Bronchial epithelial cell (primary cell): ENCODE data around the gene DACT2. TPM values are rescaled to one million over a fixed set of nuclear protein-coding genes. Genes with fewer than 3 reads are reported as not detected.

Source experiments
- DNase-seq: peaks from one replicate; pipeline ENCODE4 v3.0.0-alpha.2; 2010; ENCODE audit warnings: low read depth
- FAIRE-seq: peaks from 2 replicates; lab custom pipeline; 2011; peaks lifted over from hg19 to GRCh38; lab: Jason Lieb, UNC
- H3K27me3 ChIP-seq: 2 replicates; pipeline ENCODE4 v1.5.1; 2011; ENCODE audit warnings: low read length; ENCODE audit not compliant: control insufficient read depth, insufficient read depth
- H3K36me3 ChIP-seq: 2 replicates; pipeline ENCODE4 v1.5.1; 2011; ENCODE audit warnings: low read length; ENCODE audit not compliant: control insufficient read depth, insufficient read depth
- H3K4me3 ChIP-seq: 2 replicates; pipeline ENCODE4 v1.5.1; 2011; ENCODE audit warnings: mild to moderate bottlenecking, low read depth, low read length, control low read depth
- CTCF ChIP-seq: IDR thresholded peaks from 2 replicates; pipeline ENCODE4 v1.5.1; 2011; ENCODE audit warnings: mild to moderate bottlenecking, moderate library complexity, low read length, control low read depth, inconsistent platforms; ENCODE audit not compliant: insufficient read depth, severe bottlenecking
- total RNA-seq: library from RNA; depleted of rRNA; stranded (reverse); fragments of >200 nt; gene quantifications from 2 replicates; pipeline ENCODE4 v1.2.1, GENCODE V29; 2014

Gene DACT2
- total RNA-seq, 1 donor from 2014 or later, result 1.3 TPM

- no peaks in the 10 kb centered on the region for H3K36me3 ChIP-seq
- FAIRE-seq (no peak), DNase-seq (no peak)
- no peak overlapping the region for H3K4me3 ChIP-seq
- TF ChIP-seq CTCF, result no peak
- H3K27me3 ChIP-seq, result no peaks in the 10 kb centered on the region
Measured at GRCh38 chr6:168294901-168295300, 24.7 kb downstream of the DACT2 start.

- no peaks in the 10 kb centered on the region for H3K36me3 ChIP-seq
- DNase-seq (no peak), FAIRE-seq (peak; percentile 13)
- no peaks in the 10 kb centered on the region for H3K27me3 ChIP-seq
- no peak for TF ChIP-seq CTCF
- H3K4me3 ChIP-seq, result no peak overlapping the region
Measured at GRCh38 chr6:168293636-168294530, 25.7 kb downstream of the DACT2 start.

GRCh38 chr6:168292826-168293225, 26.8 kb downstream of the DACT2 start:
- no peak overlapping the region for H3K4me3 ChIP-seq
- H3K27me3 ChIP-seq, result no peaks in the 10 kb centered on the region
- FAIRE-seq (no peak), DNase-seq (no peak)
- H3K36me3 ChIP-seq, result no peaks in the 10 kb centered on the region
- no peak for TF ChIP-seq CTCF

GRCh38 chr6:168291450-168291849, 28.1 kb downstream of the DACT2 start:
- TF ChIP-seq CTCF, result no peak
- Histone ChIP-seq H3K27me3 (no peaks in the 10 kb centered on the region), H3K4me3 (no peak overlapping the region), H3K36me3 (no peaks in the 10 kb centered on the region)
- FAIRE-seq (no peak), DNase-seq (no peak)

- H3K36me3 ChIP-seq, result no peaks in the 10 kb centered on the region
- no peaks in the 10 kb centered on the region for H3K27me3 ChIP-seq
- H3K4me3 ChIP-seq, result no peak overlapping the region
- DNase-seq, result no peak
- TF ChIP-seq CTCF, result no peak
- FAIRE-seq, result no peak
Measured at GRCh38 chr6:168290095-168290494, 29.5 kb downstream of the DACT2 start.

GRCh38 chr6:168289571-168289962, 30.0 kb downstream of the DACT2 start:
- no peaks in the 10 kb centered on the region for H3K36me3 ChIP-seq
- no peaks in the 10 kb centered on the region for H3K27me3 ChIP-seq
- no peak for DNase-seq
- no peak overlapping the region for H3K4me3 ChIP-seq
- FAIRE-seq, result no peak
- TF ChIP-seq CTCF, result no peak
